GM19240 (cell line): Measurements from ENCODE around the gene STK16.

ENCODE experiments used
- DNase-seq: peaks from one replicate; pipeline ENCODE4 v3.0.0; 2011; ENCODE audit warnings: low spot score; ENCODE audit not compliant: insufficient read length

The STK16 gene

DNA sequence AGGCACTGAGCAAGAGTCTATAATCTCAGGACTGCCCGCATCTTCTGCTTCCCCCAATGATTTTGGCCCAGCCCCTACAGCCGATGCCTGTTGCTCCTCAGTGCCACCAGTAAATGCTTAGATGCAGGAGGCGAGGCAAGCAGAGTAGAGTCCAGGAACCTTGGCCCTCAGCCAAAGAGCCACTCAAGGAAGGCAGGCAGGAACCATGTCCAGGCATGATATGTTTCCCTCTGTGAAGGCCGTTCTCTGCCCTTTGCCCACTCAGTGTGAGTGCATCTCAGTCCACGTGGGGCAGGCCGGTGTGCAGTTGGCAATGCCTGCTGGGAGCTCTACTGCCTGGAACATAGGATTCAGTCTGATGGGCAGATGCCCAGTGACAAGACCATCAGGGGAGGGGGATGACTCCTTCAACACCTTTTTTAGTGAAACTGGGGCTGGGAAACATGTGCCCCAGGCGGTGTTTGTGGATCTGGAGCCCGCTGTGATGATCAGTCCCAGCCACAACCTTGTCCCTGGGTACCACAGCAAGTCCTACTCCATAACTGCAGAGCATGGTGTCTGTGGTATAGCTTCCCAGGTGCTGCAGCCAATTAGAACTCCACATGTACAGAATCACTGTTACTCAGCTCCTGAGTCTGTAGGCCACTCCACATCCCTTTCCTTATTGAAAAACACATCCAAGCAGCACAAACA, 24.2 kb downstream of the STK16 start:
- DNase-seq = no peak

DNA sequence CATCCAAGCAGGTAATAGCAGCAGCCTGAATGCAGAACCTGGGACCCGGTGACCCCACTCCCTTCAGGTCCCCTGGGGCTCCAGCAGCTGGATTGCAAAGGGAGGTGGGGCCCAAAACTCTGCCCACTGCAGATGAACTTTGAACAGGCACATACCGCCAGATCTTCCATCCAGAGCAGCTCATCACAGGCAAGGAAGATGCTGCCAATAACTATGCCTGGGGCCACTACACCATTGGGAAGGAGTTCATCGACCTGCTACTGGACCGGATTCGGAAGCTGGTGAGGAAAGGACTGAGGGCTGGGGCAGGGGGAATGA, 24.7 kb downstream of the STK16 start:
- DNase-seq = no peak

DNA sequence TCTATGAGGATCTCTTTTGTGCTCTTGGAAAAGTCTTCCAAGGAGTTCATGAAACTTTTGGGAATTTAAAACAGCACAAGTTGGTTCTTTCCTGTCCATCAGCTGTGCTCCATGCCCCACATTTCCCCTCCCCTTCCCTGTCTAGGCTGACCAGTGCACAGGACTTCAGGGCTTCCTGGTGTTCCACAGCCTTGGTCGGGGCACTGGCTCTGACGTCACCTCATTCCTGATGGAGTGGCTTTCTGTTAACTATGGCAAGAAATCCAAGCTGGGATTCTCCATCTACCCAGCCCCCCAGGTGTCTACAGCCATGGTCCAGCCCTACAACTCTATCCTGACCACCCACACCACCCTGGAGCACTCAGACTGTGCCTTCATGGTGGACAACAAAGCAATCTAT, 25.7 kb downstream of the STK16 start:
- DNase-seq = no peak

DNA sequence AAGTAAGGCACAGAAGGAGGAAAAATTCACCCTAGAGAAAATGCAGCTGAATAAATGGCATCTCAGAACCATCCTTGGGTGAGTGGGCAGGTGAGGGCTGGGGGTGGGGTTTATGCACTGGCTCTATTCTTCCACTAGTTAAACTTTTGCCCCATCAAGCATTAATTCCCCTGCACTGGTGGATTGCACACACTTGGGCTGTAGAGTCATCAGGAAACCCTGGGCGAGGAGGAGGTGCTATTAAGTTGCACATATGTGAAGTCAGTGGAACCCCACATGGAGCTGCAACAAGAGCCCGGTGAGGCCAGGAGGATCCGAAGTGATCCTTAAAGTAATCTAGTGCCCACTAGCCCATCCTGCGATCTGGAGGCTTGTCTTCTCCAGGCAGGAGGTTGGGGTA, 27.1 kb downstream of the STK16 start:
- DNase-seq = no peak

DNA sequence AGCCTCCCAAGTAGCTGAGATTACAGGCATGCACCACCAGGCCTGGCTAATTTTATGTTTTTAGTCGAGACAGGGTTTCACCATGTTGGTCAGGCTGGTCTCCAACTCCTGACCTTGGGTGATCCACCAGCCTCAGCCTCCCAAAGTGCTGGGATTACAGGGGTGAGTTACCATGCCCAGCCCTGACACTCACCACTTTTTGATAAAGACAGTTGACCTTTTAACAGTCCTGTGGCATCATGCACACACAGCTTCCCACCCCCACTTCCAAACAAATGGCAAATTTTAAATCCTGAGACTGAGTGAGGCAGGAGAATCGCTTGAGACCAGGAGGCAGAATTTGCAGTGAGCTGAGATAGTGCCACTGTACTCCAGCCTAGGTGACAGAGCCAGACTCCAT, 27.7 kb downstream of the STK16 start:
- no peak for DNase-seq

DNA sequence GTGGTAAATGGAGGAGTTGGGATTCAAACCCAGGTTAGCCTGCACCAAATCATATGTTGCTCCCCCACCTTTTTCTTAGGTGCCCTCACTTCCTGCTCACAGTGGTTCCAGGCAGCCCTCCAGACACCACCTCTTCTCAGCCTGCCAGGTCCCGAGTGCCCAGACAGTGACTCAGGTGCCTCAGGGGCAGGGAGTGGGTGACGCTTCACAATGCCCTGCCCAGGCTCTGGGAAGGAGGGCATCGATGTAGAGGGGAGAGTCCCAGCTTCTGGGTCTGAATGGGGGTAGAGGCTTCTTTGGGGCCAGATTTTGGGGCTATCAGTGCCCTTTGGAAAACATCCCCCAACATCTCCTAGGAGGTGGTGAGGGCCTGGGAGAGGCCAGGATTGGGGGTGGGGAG, 28.7 kb downstream of the STK16 start:
- no peak for DNase-seq

DNA sequence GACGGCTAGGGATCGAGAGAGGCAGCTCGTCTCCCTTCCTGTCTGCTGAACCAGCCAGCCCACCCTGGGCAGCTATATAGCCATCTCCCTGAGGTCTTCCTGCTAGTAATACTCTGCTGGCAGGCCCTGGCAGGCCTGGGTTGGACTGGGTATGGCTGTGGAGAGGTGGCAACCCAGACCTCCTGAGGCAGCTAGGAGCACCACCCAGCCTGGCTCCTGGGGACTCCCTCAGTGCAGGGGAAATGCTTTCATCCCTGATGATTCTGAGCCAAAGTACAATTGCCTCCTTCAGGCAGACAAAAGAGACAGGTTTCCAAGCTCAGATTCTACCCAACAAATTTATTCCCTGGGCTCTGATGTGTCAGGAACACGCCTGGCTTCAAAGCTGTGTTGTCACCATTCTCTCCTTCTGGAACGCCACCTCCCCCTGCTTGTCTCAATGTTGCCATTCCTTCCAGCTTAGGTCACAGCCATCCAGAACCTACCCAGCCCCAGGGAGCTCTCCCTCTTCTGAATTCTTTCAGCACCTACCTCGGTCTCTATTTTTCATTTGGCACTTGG, 29.2 kb downstream of the STK16 start:
- DNase-seq = no peak

DNA sequence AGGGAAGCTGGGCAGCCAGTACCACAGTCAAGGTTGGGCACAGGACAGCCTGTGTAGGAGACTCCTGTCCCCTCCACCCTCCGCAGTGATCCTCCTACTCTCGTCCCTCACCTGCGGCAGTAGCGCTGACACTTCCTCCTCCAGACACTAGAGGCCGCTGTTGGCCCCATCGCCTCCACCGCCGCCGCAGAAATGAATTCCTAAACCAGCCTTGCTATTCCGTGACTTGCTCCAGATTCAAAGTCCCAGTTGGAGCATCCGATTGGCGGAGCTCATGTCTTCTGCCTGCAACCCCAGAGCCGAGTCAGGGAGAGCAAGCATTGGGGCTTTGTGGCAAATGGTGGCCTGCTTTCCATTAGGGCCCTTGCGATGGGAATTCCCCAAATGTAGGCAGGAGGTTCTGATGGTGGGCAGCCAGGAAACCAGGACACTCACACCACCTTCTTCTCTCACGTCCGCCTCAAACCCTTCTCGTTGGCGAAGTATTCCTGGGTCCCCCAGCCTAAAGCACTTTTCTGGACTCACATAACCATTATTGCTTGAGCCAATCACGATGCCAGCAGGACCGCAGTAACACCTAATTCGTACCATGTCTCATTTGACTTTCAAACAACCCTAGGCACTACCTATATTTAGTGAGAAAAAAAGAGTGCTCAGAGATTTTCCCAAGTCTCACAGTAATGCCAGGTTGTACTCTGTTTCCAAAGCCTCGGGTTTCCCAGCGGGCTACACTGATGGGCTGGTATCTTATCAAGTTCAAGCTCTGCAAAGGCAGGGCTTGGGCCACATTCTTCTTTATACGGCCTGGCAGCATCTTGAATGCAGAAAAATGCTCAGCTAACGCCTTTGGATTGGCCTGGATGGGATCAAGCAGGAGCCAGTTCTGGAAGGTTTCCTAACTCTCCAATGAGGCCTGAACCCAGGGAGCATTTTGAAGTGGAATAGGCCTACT, 32.7 kb downstream of the STK16 start:
- peak; percentile 69 for DNase-seq

DNA sequence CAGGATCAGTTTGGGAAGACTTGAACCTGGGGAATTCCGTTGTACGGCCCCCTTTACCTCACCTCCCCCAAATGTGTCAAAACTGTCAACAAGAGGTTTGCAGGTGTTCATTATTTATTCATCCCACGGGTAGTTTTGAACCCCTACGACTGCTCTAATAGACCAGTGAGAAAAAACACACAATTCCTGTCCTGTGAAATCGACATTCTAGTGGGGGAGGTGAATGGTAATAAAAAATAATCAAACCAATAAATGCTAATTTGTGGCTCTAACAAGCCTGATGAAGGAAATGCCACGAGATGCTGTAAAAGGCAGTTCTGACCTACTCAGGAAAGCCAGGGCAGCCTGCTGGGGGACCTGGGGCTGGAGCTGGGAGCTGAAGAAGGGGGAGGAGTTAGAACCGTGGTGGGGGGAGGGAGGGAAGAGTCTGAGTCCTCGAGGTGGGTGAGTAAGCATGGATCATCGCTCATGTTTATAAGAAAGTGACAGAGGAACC, 33.4 kb downstream of the STK16 start:
- no peak for DNase-seq

DNA sequence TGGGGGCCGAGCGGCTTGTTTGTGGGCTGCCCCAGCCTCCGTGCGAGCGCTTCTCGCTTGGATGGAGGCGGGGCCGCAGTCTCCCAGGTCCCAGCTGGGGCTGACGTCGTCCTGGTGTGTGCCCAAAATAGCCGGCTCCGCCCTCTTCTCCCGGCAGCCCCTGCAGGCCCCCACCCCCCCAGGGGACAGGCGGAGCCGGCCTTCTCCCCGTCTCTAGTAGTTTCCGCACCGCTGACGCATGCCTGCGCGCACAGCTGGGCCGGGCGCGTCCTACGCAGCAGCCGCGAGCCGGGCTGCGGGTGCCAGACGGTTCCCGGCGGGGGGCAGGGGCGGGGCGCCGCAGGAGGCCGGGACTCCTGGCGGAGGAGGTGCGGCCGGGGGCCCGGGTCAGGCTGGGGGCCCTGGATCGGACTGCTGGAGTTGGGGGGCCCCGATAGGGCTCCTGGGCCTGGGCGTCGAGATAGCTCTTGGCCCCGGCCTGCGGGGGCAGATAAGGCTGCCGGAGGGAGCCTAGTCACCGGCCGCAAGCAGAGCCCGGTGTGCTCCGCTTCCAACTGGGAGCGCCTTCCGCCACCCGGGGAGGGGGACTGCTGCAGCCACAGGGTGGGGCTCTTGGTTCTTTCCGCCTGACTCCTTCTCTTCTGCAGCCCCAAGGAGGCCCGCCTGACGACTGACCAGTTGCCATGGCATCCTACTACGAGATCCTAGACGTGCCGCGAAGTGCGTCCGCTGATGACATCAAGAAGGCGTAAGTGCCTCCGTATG, 34.1 kb downstream of the STK16 start, which contains the start of gene DNAJB2:
Gene DNAJB2 (plus strand): TSS at position 216 of the 765 bp plus-strand sequence. CDS start 468 bp downstream, at position 684.
- DNase-seq = peak; percentile 100

DNA sequence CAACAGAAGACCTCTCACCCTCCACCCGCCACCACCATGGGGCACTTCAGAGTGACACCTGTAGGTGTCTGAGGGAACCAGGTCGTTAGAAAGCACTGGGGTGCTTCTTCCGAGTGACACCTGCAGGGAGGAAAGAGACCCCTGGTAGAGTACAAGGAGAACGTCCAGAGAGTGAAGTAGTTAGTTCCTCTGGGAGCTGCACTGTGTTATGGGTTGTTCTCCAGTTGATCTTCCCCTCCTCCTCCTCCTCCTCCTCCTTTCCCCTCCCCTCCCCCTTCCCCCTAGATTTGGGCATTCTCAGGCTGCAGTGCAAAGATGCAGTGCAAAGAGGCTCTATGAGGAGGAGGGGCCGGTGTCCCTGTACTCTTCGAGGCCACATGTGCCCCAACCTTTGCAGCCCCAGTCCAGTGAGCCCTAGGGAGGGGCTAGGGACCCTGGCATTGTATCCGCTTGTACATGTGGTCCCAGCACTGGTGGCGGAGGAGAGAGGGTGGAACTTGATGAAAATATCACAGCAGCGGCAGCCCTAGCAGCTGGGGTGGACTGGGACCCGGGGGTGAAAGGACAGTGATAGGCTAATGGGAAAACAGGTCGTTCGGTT, 34.7 kb downstream of the STK16 start:
- no peak for DNase-seq

DNA sequence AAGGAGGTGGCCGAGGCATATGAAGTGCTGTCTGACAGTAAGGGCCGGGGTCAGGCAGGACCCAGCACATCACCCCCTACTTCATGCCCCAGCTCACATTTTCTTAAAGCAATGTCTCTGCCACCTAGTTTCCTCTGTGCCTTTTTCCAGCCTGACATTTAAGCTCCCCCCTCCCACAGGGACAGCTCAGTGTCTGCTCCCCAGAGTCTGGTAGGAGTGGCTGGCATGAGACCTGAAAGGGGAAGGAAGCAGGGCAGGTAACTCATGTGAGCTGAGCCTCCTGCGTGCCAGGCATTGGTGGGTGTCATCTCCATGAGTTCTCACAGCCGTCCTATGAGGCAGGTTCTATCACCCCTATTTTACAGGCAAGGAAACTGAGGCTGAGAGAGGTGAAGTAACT, 35.4 kb downstream of the STK16 start:
- DNase-seq = no peak

DNA sequence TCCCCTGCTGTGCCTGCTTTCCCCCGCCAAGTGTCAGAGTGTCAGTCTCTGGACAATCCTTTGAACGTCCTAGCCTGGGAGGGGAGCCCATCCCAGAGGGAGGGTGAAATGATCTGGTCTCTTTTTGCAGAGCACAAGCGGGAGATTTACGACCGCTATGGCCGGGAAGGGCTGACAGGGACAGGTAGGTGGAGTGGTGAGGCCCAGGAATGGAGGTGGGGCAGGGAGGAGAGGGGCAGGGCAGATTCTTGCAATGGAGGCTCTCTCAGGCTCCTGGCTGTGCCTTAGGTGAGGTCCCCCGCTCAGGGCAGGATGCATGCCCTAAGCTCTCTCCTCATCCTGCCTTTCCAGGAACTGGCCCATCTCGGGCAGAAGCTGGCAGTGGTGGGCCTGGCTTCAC, 36.3 kb downstream of the STK16 start:
- no peak for DNase-seq

DNA sequence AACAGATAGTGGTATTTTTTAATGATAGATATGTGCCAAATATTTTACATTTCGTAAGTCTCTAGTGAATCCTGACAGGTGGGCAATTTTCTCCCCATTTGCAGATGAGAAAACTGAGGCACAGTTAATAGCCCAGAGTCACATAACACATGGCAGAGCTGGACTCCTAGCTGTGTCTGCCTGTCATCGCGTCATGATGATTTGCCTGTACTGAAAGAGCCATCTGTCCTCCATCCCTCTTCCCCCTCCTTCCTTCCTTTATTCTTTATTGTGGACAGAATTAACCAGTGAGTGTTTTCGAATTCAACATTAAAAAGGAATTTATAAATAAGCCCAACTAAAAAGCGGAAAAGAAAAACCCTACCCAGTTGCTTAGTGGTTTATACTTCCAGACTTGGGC, 37.1 kb downstream of the STK16 start:
- no peak for DNase-seq

DNA sequence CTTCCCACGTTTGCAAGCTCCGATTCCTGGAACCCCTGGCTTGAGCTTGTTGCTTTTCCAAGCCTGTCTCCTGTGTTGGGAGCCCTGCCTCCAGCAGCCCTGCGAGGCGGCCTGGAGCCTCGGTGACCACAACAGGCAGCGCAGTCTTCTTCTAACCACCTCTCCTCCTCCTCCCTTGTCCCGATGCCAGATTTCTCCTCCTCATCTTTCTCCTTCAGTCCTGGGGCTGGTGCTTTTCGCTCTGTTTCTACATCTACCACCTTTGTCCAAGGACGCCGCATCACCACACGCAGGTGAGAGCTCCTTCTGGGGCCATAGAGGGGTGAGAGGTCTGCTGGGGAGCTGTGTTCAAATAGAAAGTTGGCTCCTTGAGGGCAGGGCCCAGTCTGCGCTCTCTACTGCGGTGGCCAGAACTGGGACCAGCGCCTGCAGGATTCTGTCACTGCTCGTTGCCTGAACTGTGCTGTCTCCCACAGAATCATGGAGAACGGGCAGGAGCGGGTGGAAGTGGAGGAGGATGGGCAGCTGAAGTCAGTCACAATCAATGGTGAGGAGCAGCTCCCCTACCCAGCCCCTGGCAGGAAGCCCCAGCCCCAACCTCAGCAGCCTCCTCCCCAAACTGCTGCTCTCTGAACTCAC, 37.8 kb downstream of the STK16 start:
- DNase-seq = no peak

DNA sequence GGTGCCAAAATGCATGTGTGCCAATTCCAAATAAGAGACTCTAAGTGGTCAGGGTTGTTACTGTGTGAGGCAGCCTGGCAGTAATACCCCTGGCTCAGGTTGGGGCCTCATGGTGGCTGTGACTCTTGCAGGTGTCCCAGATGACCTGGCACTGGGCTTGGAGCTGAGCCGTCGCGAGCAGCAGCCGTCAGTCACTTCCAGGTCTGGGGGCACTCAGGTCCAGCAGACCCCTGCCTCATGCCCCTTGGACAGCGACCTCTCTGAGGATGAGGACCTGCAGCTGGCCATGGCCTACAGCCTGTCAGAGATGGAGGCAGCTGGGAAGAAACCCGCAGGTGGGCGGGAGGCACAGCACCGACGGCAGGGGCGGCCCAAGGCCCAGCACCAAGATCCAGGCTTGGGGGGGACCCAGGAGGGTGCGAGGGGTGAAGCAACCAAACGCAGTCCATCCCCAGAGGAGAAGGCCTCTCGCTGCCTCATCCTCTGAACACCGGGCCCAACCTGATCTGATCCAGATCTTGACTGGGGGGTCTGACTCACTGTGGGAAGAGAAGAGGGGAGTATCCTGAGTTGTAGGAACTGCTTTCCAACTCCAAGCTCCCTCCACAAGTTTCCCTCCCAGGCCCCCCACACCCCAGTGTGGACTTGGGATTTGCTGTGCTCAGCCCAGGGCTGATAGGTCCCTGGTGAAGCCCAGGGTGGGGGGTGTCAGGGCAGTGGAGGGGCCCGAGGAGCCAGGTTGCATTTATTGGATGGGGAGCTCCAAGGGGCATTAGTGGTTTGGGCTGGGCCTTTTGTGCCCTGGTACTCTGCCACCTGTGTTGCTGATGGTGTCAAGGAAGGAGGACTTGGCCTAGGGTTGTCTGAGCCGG, 39.5 kb downstream of the STK16 start:
- no peak for DNase-seq

DNA sequence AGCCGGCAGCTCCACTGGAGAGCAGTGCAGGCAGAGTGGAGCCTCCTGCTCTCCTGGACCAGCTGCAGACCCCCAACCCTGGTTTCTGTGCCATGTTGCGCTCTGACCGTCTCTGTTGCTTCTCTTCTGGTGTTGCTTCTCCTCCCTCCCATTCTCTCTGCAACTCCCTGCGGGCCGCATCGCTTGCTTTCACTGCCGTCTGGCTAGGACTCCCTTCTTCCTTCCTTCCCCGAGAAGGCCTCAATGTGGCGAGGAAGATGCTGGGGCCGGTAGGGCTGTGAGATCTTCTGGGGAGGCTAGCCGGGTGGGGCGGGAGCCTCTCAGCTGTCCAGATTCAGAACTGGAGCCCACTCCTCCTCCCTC, 40.1 kb downstream of the STK16 start:
- no peak for DNase-seq

DNA sequence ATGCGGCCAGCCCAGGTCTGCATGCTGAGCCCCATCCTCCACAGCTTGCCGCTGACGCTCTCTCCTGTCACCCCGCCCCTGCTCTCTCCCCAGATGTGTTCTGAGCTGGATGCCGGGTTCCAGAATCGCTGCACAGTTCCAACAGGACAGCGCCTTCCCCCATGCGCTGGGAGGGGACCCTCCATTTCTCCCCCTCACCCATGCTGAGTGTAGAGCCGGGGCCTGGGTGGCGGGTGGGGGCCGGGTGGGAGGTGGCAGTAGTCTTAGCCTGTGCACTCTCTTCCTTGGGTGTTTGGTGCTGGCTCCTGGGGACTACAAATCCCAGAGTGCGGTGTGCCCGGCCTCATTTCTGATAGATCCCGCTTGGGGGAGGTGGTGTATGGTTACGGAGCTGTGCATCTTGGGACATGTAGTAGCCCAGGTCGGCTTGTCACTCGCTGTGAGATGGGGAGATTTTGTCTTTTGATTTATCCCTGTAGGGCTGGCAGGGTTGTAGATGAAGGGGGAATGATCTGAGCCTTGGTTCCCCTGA, 40.7 kb downstream of the STK16 start:
- no peak for DNase-seq

DNA sequence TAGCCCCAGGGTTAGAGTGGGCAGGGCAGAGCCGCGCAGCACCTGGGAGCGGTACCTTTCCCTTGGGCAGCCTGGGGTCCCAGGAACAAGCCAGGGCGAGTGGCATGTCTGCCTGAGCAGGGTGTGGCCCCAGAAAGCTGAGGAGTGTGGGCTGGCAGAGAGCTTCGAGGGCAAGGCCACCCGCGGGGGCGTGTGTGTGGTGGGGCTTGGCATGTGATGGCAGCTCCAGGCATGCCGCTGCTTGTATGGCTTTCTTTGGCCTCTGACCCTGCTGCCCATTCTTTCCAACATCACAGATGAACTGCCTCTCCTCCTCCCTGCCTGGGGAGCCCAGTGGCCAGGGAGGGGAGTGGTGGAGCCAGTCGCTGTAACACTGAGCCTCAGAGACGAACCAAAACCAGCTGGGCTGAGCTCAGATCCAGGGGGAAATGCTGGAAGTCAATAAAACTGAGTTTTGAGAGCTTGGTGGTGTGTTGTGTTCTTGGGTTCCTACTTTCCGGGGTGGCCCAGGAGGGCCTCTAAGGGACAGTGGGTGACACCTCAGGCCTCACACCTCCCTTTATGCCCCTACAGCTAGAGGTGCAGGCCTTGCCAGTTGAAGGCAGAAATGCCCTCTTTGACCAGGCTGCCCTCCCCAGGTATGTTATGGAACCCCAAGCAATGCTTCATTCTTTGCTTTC, 41.3 kb downstream of the STK16 start:
- DNase-seq = no peak
